Heart right ventricle (tissue), 16 donors: ENCODE data around the gene ITGB1BP2. TPM values are rescaled to one million over a fixed set of nuclear protein-coding genes. Genes with fewer than 3 reads are reported as not detected.
"Not testable (repeated sequence)": the region's sequence is repeated elsewhere in the genome, so short reads cannot be mapped to it uniquely, and the experiment has no call there.

ENCODE experiments used
- ATAC-seq, 8 donors: fragments of 200-7000 bp; cut with Tn5 transposase; one replicate each; pipeline ENCODE4 v1.9.1; 2020; ENCODE audit warnings: mild to moderate bottlenecking in 8 of 8, moderate library complexity in 8 of 8, moderate number of reproducible peaks in 1 of 8
- DNase-seq, 2 donors: peaks; one replicate each; pipeline ENCODE4 v3.0.0-alpha.2; 2020
- H3K27ac ChIP-seq, 10 donors: fragments of 200-600 bp; sonication (generic) in 2 of 10; one replicate each; pipeline versions ENCODE4 v1.5.0 to v1.8.0; 2020 to 2022; ENCODE audit warnings: mild to moderate bottlenecking in 3 of 10
- H3K27me3 ChIP-seq, 7 donors: fragments of 200-600 bp; one replicate each; pipeline ENCODE4 v1.8.0; 2021 to 2022; ENCODE audit warnings: mild to moderate bottlenecking in 2 of 7
- H3K36me3 ChIP-seq, 9 donors: fragments of 200-600 bp; sonication (generic) in 1 of 9; one replicate each; pipeline versions ENCODE4 v1.5.0 to v1.8.0; 2020 to 2022; ENCODE audit warnings: mild to moderate bottlenecking in 2 of 9
- H3K4me1 ChIP-seq, 9 donors: fragments of 200-600 bp; sonication (generic) in 1 of 9; one replicate each; pipeline versions ENCODE4 v1.5.0 to v1.8.0; 2020 to 2022; ENCODE audit warnings: mild to moderate bottlenecking in 4 of 9
- H3K4me3 ChIP-seq, 10 donors: fragments of 200-600 bp; sonication (generic) in 2 of 10; one replicate each; pipeline versions ENCODE4 v1.5.0 to v1.8.0; 2020 to 2022; ENCODE audit warnings: mild to moderate bottlenecking in 7 of 10, moderate library complexity in 2 of 10
- H3K9me3 ChIP-seq, 11 donors: fragments of 200-600 bp in 10 of 11; sonication (generic) in 2 of 11; one replicate each; pipeline versions ENCODE4 v1.5.0 to v1.8.0; 2013 to 2022; ENCODE audit warnings: mild to moderate bottlenecking in 2 of 11, control low read depth in 1 of 11, moderate library complexity in 1 of 11
- CTCF ChIP-seq, 9 donors: fragments of 200-600 bp; sonication (generic) in 2 of 9; IDR thresholded peaks; one replicate each; pipeline versions ENCODE4 v1.5.0 to v1.8.0; 2021 to 2022; ENCODE audit warnings: antibody characterized with exemption in 9 of 9, mild to moderate bottlenecking in 5 of 9, moderate library complexity in 1 of 9
- WGBS, 2 donors: extraction: QIAGEN DNeasy Blood & Tissue Kit; methylation state at CpG; one replicate each; pipeline ENCODE4 v1.1.7; 2013; ENCODE audit warnings: inconsistent platforms in 1 of 2; 5-methylcytosine and 5-hydroxymethylcytosine counted together
- intact Hi-C, 10 donors: fragments of 100-400 bp; cut with DNase I; formaldehyde crosslinking; loops; one replicate each; pipeline versions ENCODE4 v1.11.1 to v1.14.2; 2022
- polyA plus RNA-seq, 2 donors: library from polyadenylated mRNA; stranded (reverse); fragments of 200-250 nt; gene quantifications; one replicate each; pipeline ENCODE4 v1.2.3, GENCODE V29; 2013
- total RNA-seq, 10 donors: library from RNA; stranded (reverse); fragmentation: NEBNext Ultra II Directional in 3 of 10; extraction: Animal tissue kit (Norgen Biotek cat#: 25700) in 3 of 10; gene quantifications; one replicate each; pipeline versions ENCODE4 v1.2.1 to v1.2.4, GENCODE V29; 2021 to 2023
- donor health status: Arrhythmogenic right ventricular cardiomyopathy.
- donor health status: ischemic (EF 13 %, LVEDD 7.1; RV severe dilation, severe dysfunction).
- donor health status: healthy with polysubstance abuse.
- donor health status: DM: no; HTN: yes; CAD: no.
- donor health status: DM: no; HTN: no; CAD: no.
- donor health status: ischemic (EF 25% LVEDD 6.9; RV normal size, moderate dysfunction).
- donor health status: ischemic (EF 25% LVEDD 5.7; RV mildly dilated, moderate dysfunction).
- donor health status: healthy.
- donor health status: DM: yes; HTN: yes; CAD: no.
- donor health status: Ischemic cardiomyopathy.
- donor health status: ischemic (EF 35%, LVEDD 5.7; RV mildly dilated, moderate dysfunction).
- donor health status: nonischemic (EF 11% LVEDD 7.7; RV severe dilation, severe dysfunction).
- donor health status: DM: yes; HTN: yes; CAD: no.
- donor health status: PGD.
- donor health status: ischemic (EF 29% LVEDD 5.4; RV normal size, mild dysfunction).
- donor health status: nonischemic (EF 23%, LVEDD 6.1; RV moderate dilation, normal function).

ITGB1BP2 gene
- total and polyA plus RNA-seq, 12 donors, result 45.9 to 150 (median 94.1) TPM

GRCh38 chrX:71326394-71326793 is 24.8 kb downstream of the ITGB1BP2 start:
- Histone ChIP-seq H3K36me3 (no peaks in the 10 kb centered on the region), H3K27me3 (no peaks in the 10 kb centered on the region), H3K4me1 (no peaks in the 10 kb centered on the region), H3K27ac (no peak overlapping the region), H3K9me3 (peaks cover 0 to 32% (median 11%) of the 10 kb centered on the region in 11 donors), H3K4me3 (no peak overlapping the region)
- TF ChIP-seq CTCF (IDR thresholded peaks at IDR 0.05), result no peak
- ATAC-seq (no peak), DNase-seq (no peak)
- intact Hi-C loops, result no loop called here
- WGBS, 2 donors, result 96 to 100% methylated on average over 3 of the region's 3 CpGs

DNA sequence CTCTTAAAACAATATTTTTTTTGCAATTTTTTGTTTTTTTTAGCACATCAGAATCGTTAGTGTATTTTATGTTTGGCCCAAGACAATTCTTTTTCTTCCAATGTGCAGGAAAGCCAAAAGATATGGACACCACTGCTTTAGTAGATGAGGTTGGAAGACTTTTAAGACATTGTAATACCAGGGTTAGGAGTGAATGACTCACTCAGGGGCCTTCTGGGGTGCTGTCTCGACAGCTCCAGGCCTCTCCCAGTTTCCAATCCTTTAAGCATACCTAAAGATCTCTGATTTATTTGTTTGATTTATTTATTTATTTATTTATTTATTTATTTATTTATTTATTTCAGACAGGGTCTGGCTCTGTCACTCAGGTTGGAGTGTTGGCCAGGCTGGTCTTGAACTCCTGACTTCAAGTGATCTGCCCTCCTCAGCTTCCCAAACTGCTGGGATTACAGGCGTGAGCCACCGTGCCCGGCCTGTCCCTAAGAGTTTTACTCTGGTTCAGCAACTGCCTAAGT is 47.7 kb downstream of the ITGB1BP2 start:
- WGBS, 2 donors, result 56 to 59% methylated on average over 2 of the region's 5 CpGs

DNA sequence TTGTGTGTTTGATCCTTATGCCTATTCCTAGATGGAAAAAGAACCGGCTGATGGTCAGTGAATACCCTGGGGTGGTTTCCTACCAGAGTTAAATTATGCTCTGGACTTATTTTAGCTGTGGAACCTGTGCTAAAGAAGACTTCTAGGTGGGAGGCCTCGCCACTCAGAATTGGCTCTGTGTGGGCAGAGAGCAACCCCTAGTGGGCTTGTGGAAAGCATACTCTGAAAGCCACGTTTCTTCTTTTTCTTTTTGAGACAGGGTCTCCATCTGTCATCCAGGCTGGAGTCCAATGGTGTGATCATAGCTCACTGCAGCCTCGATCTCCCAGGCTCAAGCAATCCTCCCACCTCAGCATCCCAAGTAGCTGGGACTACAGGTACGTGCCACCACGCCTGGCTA is 48.3 kb downstream of the ITGB1BP2 start:
- H3K9me3 ChIP-seq, result not testable (repeated sequence)
- 10 to 40% methylated on average over 1 to 2 of the region's 6 CpGs for WGBS, 2 donors

More for the DNA sequence above, 47.7 kb downstream of the ITGB1BP2 start:
- H3K4me3 ChIP-seq, H3K27me3 ChIP-seq, H3K36me3 ChIP-seq, intact Hi-C loops, H3K9me3 ChIP-seq, H3K27ac ChIP-seq, ATAC-seq, H3K4me1 ChIP-seq, DNase-seq: not testable (repeated sequence)

GRCh38 chrX:71352439-71352838 is 50.9 kb downstream of the ITGB1BP2 start:
- H3K36me3 ChIP-seq, H3K4me1 ChIP-seq, H3K9me3 ChIP-seq, H3K27me3 ChIP-seq, H3K27ac ChIP-seq, H3K4me3 ChIP-seq, intact Hi-C loops, DNase-seq, ATAC-seq: not testable (repeated sequence)
- WGBS, 2 donors, result 78 to 85% methylated on average over 5 of the region's 5 CpGs

More for the DNA sequence above, 48.3 kb downstream of the ITGB1BP2 start:
- ATAC-seq, H3K27me3 ChIP-seq, H3K4me3 ChIP-seq, H3K27ac ChIP-seq, H3K4me1 ChIP-seq, H3K36me3 ChIP-seq, intact Hi-C loops, DNase-seq: not testable (repeated sequence)

Other genes starting within 250 kb of the ITGB1BP2 start
- 10 to 100 TPM; 41.5 to 54.0 (median 49.4) TPM for gene SNX12, start 233.4 kb upstream of the ITGB1BP2 start, total RNA-seq
- gene SNX12, start 233.4 kb upstream of the ITGB1BP2 start, polyA plus RNA-seq, result 10 to 100 TPM; 22.5 to 36.2 TPM
- gene FOXO4, start 205.9 kb upstream of the ITGB1BP2 start, total RNA-seq, result 10 to 100 TPM; 29.5 to 67.8 (median 37.5) TPM
- 10 to 100 TPM; 12.2 to 21.5 TPM for gene FOXO4, start 205.9 kb upstream of the ITGB1BP2 start, polyA plus RNA-seq
- not detected for gene CXorf65, start 195.0 kb upstream of the ITGB1BP2 start, total RNA-seq
- not detected for gene CXorf65, start 195.0 kb upstream of the ITGB1BP2 start, polyA plus RNA-seq
- gene IL2RG, start 190.2 kb upstream of the ITGB1BP2 start, total RNA-seq, result 10 to 100 TPM in 1 of 10 donors, 1 to 10 TPM in 6, under 1 TPM in 3; 0.57 to 15.3 (median 2.0) TPM
- 1 to 10 TPM; 1.3 to 1.7 TPM for gene IL2RG, start 190.2 kb upstream of the ITGB1BP2 start, polyA plus RNA-seq
- 10 to 100 TPM; 22.4 to 35.1 (median 28.9) TPM for gene MED12, start 183.2 kb upstream of the ITGB1BP2 start, total RNA-seq
- 10 to 100 TPM in 1 of 2 donors, 1 to 10 TPM in 1; 6.1 to 10.8 TPM for gene MED12, start 183.2 kb upstream of the ITGB1BP2 start, polyA plus RNA-seq
- gene NLGN3, start 156.9 kb upstream of the ITGB1BP2 start, total RNA-seq, result under 1 TPM; 0.23 to 0.94 (median 0.55) TPM
- gene NLGN3, start 156.9 kb upstream of the ITGB1BP2 start, polyA plus RNA-seq, result under 1 TPM; 0.16 to 0.51 TPM
- not detected for gene GJB1, start 78.5 kb upstream of the ITGB1BP2 start, total RNA-seq
- gene GJB1, start 78.5 kb upstream of the ITGB1BP2 start, polyA plus RNA-seq, result not detected
- gene ZMYM3, start 47.6 kb upstream of the ITGB1BP2 start, total RNA-seq, result 10 to 100 TPM; 10.3 to 18.7 (median 16.5) TPM
- gene ZMYM3, start 47.6 kb upstream of the ITGB1BP2 start, polyA plus RNA-seq, result 1 to 10 TPM; 4.4 to 6.2 TPM
- gene NONO, start 18.1 kb upstream of the ITGB1BP2 start, total RNA-seq, result 100 to 1,000 TPM in 9 of 10 donors, 10 to 100 TPM in 1; 99.3 to 145 (median 114) TPM
- 10 to 100 TPM; 55.0 to 90.3 TPM for gene NONO, start 18.1 kb upstream of the ITGB1BP2 start, polyA plus RNA-seq
- gene TAF1, start 64.6 kb downstream of the ITGB1BP2 start, total RNA-seq, result 10 to 100 TPM; 16.1 to 27.1 (median 21.6) TPM
- 1 to 10 TPM; 6.0 to 8.7 TPM for gene TAF1, start 64.6 kb downstream of the ITGB1BP2 start, polyA plus RNA-seq
- 10 to 100 TPM; 58.8 to 92.1 (median 80.3) TPM for gene OGT, start 231.4 kb downstream of the ITGB1BP2 start, total RNA-seq
- gene OGT, start 231.4 kb downstream of the ITGB1BP2 start, polyA plus RNA-seq, result 10 to 100 TPM; 16.1 to 73.7 TPM